ENCODE measurements around the gene ASAH2. TPM values are rescaled to one million over a fixed set of nuclear protein-coding genes. Genes with fewer than 3 reads are reported as not detected.
"Not testable (repeated sequence)": the region's sequence is repeated elsewhere in the genome, so short reads cannot be mapped to it uniquely, and the experiment has no call there.

The ASAH2 gene
- polyA plus RNA-seq, 1 experiment: 1.6 TPM

DNA sequence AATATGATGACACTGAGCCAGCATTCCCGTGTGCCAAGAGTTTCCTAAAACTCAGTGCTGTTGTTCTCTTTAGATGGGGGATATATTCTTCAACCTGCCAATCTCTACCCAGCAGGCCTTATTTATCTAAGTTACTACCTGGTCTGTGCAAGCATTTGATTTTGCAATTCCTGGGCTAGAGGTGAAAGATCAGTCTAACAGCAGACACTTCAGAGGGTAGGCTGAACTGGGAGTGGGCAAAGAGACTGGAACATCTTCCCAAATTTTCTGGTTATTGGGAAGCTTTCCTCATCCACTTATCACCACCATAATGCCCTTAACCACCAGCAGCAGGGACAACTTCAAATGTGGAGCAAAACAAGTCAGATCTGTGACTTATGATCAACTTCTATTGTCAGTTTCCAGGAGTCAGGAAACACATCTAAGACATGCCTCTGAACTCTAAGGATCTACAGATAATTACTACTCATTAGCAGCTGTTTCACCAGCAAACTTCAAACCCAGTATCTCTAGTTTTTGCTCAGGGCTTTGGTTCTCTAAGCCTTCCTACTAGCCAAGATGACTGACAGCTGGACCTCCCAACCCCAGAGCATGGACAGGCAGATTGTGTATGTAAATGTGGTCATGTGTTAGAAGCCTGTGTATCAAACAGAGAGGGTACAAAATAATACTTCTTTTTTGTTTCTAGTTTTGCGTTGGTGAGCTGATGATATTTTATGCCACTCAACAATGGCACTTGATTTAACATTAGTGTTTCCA is 1.0 kb downstream of the ASAH2 start:
- Histone ChIP-seq H3K4me3 (ENCODE audit: low read depth, low read length) (no peak overlapping the region), H3K9me3 (ENCODE audit: control insufficient read depth, insufficient read depth, low read length) (no peaks in the 10 kb centered on the region), H3K27me3 (ENCODE audit: control insufficient read depth, insufficient read depth, low read length) (peaks cover 6% of the 10 kb centered on the region), H3K27ac (ENCODE audit: low read depth, low read length) (no peak overlapping the region)
- POLR2A ChIA-PET: no interaction called here
- TF ChIP-seq, protein P1, sequence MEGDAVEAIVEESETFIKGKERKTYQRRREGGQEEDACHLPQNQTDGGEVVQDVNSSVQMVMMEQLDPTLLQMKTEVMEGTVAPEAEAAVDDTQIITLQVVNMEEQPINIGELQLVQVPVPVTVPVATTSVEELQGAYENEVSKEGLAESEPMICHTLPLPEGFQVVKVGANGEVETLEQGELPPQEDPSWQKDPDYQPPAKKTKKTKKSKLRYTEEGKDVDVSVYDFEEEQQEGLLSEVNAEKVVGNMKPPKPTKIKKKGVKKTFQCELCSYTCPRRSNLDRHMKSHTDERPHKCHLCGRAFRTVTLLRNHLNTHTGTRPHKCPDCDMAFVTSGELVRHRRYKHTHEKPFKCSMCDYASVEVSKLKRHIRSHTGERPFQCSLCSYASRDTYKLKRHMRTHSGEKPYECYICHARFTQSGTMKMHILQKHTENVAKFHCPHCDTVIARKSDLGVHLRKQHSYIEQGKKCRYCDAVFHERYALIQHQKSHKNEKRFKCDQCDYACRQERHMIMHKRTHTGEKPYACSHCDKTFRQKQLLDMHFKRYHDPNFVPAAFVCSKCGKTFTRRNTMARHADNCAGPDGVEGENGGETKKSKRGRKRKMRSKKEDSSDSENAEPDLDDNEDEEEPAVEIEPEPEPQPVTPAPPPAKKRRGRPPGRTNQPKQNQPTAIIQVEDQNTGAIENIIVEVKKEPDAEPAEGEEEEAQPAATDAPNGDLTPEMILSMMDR (IDR thresholded peaks at IDR 0.05; ENCODE audit: low read depth, low read length): no peak
- CTCF ChIA-PET: no interaction called here
- no peak for DNase-seq (ENCODE audit: low read depth, low spot score)

DNA sequence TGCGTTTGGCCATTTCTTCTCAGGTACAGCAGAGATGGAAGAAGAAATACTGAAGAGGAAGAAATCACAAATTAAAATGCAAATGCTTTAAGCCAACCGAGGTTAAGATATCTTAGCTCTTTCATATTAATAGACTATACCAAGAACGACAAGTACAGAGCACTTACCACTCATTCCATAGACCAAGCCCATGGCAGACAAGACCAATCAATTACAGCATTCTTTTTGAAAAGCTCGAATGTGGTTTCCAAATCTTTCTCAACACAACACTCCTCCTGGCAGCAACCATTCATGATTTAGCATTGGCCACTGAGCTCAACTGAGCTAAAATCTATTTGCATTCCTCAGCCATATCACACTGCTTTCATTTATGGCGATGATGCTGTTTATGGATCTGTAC is 2.7 kb downstream of the ASAH2 start:
- H3K9me3 ChIP-seq (ENCODE audit: control insufficient read depth, insufficient read depth, low read length): no peaks in the 10 kb centered on the region
- CTCF ChIA-PET: no interaction called here
- TF ChIP-seq, protein P1 (IDR thresholded peaks at IDR 0.05; ENCODE audit: low read depth, low read length): no peak
- DNase-seq (ENCODE audit: low read depth, low spot score): no peak
- no peak overlapping the region for H3K4me3 ChIP-seq (ENCODE audit: low read depth, low read length)
- POLR2A ChIA-PET: no interaction called here
- no peak overlapping the region for H3K27ac ChIP-seq (ENCODE audit: low read depth, low read length)
- H3K27me3 ChIP-seq (ENCODE audit: control insufficient read depth, insufficient read depth, low read length): peaks cover 3% of the 10 kb centered on the region

DNA sequence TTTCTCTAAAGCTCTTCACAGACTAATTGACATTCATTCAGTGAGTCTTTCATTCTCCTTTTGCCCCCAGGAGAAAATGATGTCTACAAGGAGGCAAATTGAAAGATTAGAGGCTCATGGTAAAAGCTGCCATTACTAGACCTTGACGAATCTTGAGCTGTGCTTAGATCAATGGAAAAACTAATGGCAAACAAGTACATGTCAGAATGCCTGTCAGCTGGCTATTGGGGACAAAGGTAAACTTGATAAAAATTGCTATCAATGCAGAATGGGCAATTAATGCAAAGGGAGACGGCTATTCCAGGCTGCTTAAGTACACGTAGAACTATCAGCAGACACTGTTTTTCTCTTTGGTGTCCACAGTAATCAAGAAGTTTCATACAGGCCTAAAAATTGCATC is 3.3 kb downstream of the ASAH2 start:
- H3K27ac ChIP-seq (ENCODE audit: low read depth, low read length): no peak overlapping the region
- no peaks in the 10 kb centered on the region for H3K9me3 ChIP-seq (ENCODE audit: control insufficient read depth, insufficient read depth, low read length)
- H3K4me3 ChIP-seq (ENCODE audit: low read depth, low read length): no peak overlapping the region
- ChIA-PET CTCF (no interaction called here), POLR2A (no interaction called here)
- no peak for DNase-seq (ENCODE audit: low read depth, low spot score)
- TF ChIP-seq, protein P1 (IDR thresholded peaks at IDR 0.05; ENCODE audit: low read depth, low read length): no peak
- peaks cover 3% of the 10 kb centered on the region for H3K27me3 ChIP-seq (ENCODE audit: control insufficient read depth, insufficient read depth, low read length)

DNA sequence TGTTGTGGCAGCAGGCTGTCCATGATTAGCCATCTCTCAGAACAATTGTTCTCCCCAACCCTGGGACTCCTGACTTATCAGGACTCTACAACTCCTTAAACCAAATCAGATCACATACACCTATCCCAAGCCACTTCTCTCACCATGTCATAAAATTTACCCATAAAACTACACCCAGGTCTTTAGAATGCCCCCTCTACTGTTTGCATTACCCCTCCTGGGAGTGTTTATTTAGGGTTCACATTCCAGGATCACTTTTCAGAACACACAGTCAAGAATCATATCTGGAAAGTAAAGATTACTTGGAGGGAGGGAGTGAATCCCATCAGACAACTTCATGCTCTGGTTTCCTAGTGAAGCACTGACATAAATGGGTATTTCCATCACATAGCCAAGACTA is 7.1 kb downstream of the ASAH2 start:
- CTCF ChIA-PET: no interaction called here
- POLR2A ChIA-PET: no interaction called here
- Histone ChIP-seq H3K27ac (ENCODE audit: low read depth, low read length) (no peak overlapping the region), H3K9me3 (ENCODE audit: control insufficient read depth, insufficient read depth, low read length) (no peaks in the 10 kb centered on the region), H3K27me3 (ENCODE audit: control insufficient read depth, insufficient read depth, low read length) (peaks cover 12% of the 10 kb centered on the region), H3K4me3 (ENCODE audit: low read depth, low read length) (no peak overlapping the region)
- DNase-seq (ENCODE audit: low read depth, low spot score): no peak
- TF ChIP-seq, protein P1 (IDR thresholded peaks at IDR 0.05; ENCODE audit: low read depth, low read length): no peak

DNA sequence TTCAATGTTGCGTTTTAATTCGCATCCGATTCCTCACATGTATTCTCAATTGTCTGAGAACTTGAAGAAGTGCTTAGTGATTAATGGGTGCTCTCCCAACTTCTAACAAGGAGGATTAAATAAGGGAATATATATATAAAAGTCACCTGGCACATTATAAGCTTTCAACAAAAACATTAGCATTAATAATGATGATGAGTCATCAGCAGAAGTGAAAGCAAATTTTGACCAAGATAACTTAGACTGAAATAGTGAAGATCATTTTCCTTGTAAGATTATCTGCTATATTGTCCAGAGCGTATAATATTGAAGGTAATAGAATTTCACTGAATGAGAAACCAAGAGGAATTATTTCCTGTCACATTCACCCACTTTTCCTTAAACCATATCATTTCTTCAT is 8.5 kb downstream of the ASAH2 start:
- ChIA-PET POLR2A (no interaction called here), CTCF (no interaction called here)
- DNase-seq (ENCODE audit: low read depth, low spot score): no peak
- Histone ChIP-seq H3K4me3 (ENCODE audit: low read depth, low read length) (no peak overlapping the region), H3K27ac (ENCODE audit: low read depth, low read length) (no peak overlapping the region), H3K27me3 (ENCODE audit: control insufficient read depth, insufficient read depth, low read length) (peaks cover 10% of the 10 kb centered on the region), H3K9me3 (ENCODE audit: control insufficient read depth, insufficient read depth, low read length) (no peaks in the 10 kb centered on the region)
- TF ChIP-seq, protein P1 (IDR thresholded peaks at IDR 0.05; ENCODE audit: low read depth, low read length): no peak

DNA sequence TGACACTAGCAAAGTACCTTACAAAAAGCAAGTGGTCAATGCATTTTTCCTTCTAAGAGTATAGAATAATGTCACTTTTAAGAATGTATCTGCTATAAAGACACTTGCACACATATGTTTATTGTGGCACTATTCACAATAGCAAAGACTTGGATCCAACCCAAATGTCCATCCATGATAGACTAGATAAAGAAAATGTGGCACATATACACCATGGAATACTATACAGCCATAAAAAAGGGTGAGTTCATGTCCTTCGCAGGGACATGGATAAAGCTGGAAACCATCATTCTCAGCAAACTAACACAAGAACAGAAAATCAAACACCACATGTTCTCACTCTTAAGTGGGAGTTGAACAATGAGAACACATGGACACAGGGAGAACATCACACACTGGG is 9.8 kb downstream of the ASAH2 start:
- CTCF ChIA-PET; H3K27ac ChIP-seq (ENCODE audit: low read depth, low read length); POLR2A ChIA-PET; DNase-seq (ENCODE audit: low read depth, low spot score); H3K9me3 ChIP-seq (ENCODE audit: control insufficient read depth, insufficient read depth, low read length); H3K4me3 ChIP-seq (ENCODE audit: low read depth, low read length): not testable (repeated sequence)
- H3K27me3 ChIP-seq (ENCODE audit: control insufficient read depth, insufficient read depth, low read length): peaks cover 11% of the 10 kb centered on the region

Measured in AG04450 (cell line).